ENCODE results near the gene SIRT4. TPM values are rescaled to one million over a fixed set of nuclear protein-coding genes. Genes with fewer than 3 reads are reported as not detected.

The SIRT4 gene
- total RNA-seq, 1 experiment from 2014 or later, result 2.8 TPM

DNA sequence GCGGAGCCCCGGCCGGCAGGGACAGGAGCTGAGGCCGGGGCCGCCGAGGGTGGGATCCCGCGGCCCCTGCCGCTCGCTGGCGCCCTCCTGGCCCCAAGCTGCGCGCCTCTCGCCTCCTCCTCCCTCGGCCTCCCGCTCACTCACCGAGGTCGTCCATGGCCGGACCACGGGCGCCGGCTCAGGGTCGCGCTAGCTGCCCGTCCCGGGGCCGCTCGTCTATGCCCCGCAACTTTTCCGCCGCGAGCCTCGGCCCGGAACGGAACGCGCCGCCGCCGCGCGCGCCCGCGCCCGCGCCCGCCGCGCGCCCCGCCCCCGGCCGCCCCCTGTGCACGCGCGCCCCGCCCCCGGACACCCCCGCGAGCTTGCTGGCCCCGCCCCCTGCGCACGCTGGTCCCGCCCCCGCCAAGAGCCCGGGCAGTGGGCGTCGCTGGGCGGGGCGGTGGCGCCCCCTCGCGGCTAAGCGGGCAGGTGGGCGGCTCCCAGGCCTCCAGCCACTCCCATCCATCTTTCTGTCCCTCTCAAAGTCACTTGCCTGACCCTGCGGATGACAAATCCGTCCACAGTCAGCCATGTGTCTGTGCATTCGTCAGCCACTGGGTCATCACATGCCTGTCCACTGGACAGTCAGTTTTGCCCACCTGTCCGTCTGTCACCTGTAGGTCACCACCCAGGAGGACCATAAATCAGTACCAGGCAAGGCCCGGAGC is 36.5 kb upstream of the SIRT4 start, which contains the start of gene PXN (continued):
- TF ChIP-seq ATF3 (CRISPR knock-in tag; conservative IDR thresholded peaks at IDR 0.05) (no peak), IRF2 (CRISPR knock-in tag; IDR thresholded peaks at IDR 0.05; ENCODE audit: borderline replicate concordance, low read depth) (no peak), FOXP1 (CRISPR knock-in tag; IDR thresholded peaks at IDR 0.05; ENCODE audit: borderline replicate concordance) (peak; percentile 35; the same call in 1 of the 2 replicates)
- TF ChIP-seq, protein P1, sequence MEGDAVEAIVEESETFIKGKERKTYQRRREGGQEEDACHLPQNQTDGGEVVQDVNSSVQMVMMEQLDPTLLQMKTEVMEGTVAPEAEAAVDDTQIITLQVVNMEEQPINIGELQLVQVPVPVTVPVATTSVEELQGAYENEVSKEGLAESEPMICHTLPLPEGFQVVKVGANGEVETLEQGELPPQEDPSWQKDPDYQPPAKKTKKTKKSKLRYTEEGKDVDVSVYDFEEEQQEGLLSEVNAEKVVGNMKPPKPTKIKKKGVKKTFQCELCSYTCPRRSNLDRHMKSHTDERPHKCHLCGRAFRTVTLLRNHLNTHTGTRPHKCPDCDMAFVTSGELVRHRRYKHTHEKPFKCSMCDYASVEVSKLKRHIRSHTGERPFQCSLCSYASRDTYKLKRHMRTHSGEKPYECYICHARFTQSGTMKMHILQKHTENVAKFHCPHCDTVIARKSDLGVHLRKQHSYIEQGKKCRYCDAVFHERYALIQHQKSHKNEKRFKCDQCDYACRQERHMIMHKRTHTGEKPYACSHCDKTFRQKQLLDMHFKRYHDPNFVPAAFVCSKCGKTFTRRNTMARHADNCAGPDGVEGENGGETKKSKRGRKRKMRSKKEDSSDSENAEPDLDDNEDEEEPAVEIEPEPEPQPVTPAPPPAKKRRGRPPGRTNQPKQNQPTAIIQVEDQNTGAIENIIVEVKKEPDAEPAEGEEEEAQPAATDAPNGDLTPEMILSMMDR (IDR thresholded peaks at IDR 0.05), result peak; percentile 78

GRCh38 chr12:120266180-120266870 is 35.8 kb upstream of the SIRT4 start:
- Mint-ChIP-seq H3K27ac (peak overlapping the region; percentile 85; the same call in 1 of the 2 replicates), H3K9me3 (no peaks in the 10 kb centered on the region), H3K4me1 (peaks cover 49% of the 10 kb centered on the region), H3K27me3 (ENCODE audit: low read depth) (no peaks in the 10 kb centered on the region), H3K4me3 (peak overlapping the region; percentile 75), H3K36me3 (no peaks in the 10 kb centered on the region)
- ChIA-PET CTCF (interaction anchor here (0.9 to 22.1 kb wide), 13 partner anchors 12 to 380 kb away, joined by 3 to 717 read pairs (median 9); partner anchors contain the start of genes RNU4-2, RPLP0 and SIRT4), POLR2A (interaction anchor here (1.0 to 12.0 kb wide), 6 partner anchors 9 to 65 kb away, joined by 3 to 198 read pairs (median 12); partner anchors contain the start of genes RNU4-1, RNU4-2 and RPLP0)
- ATAC-seq (no peak), DNase-seq (ENCODE audit: low spot score) (no peak)
- TF ChIP-seq GTF2I (CRISPR knock-in tag; conservative IDR thresholded peaks at IDR 0.05), result no peak

- TF ChIP-seq, protein P2, sequence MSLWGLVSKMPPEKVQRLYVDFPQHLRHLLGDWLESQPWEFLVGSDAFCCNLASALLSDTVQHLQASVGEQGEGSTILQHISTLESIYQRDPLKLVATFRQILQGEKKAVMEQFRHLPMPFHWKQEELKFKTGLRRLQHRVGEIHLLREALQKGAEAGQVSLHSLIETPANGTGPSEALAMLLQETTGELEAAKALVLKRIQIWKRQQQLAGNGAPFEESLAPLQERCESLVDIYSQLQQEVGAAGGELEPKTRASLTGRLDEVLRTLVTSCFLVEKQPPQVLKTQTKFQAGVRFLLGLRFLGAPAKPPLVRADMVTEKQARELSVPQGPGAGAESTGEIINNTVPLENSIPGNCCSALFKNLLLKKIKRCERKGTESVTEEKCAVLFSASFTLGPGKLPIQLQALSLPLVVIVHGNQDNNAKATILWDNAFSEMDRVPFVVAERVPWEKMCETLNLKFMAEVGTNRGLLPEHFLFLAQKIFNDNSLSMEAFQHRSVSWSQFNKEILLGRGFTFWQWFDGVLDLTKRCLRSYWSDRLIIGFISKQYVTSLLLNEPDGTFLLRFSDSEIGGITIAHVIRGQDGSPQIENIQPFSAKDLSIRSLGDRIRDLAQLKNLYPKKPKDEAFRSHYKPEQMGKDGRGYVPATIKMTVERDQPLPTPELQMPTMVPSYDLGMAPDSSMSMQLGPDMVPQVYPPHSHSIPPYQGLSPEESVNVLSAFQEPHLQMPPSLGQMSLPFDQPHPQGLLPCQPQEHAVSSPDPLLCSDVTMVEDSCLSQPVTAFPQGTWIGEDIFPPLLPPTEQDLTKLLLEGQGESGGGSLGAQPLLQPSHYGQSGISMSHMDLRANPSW (CRISPR knock-in tag; conservative IDR thresholded peaks at IDR 0.05; ENCODE audit: low read depth), result no peak
- no peak for TF ChIP-seq HMGXB4 (CRISPR knock-in tag; IDR thresholded peaks at IDR 0.05)
- CTCF ChIA-PET, result interaction anchor here (1.4 to 22.1 kb wide), 6 partner anchors 13 to 66 kb away, joined by 7 to 717 read pairs (median 80); partner anchors contain the start of genes RNU4-2, RPLP0 and SIRT4
- POLR2A ChIA-PET, result interaction anchor here (0.6 to 12.0 kb wide), 4 partner anchors 24 to 67 kb away, joined by 3 to 198 read pairs (median 20); partner anchors contain the start of genes RNU4-1, RNU4-2 and RPLP0
- H3K36me3 Mint-ChIP-seq, result no peaks in the 10 kb centered on the region
- H3K9me3 Mint-ChIP-seq, result no peaks in the 10 kb centered on the region
- H3K27ac Mint-ChIP-seq, result peak overlapping the region; percentile 78
- H3K4me3 Mint-ChIP-seq, result no peak overlapping the region
- no peak for DNase-seq (ENCODE audit: low spot score)
- H3K4me1 Mint-ChIP-seq, result peaks cover 41% of the 10 kb centered on the region
- no peak for ATAC-seq
- no peaks in the 10 kb centered on the region for H3K27me3 Mint-ChIP-seq (ENCODE audit: low read depth)
These were observed 34.4 kb upstream of the SIRT4 start for GRCh38 chr12:120267736-120268135.

DNA sequence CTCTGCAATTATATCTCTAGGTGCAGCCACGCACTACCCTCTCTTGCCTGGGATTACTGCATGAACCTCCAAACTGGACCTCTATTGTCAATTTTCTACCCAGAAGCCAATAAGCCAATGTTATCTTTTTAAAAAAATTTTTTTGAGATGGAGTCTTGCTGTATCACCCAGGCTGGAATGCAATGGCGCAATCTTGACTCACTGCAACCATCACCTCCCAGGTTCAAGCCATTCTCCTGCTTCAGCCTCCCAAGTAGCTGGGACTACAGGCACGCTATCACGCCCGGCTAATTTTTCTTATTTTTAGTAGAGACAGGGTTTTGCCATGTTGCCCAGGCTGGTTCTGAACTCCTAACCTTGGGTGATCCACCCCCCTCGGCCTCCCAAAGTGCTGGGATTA is 25.4 kb upstream of the SIRT4 start:
- no peaks in the 10 kb centered on the region; the same call in 1 of the 2 replicates for H3K27me3 Mint-ChIP-seq (ENCODE audit: low read depth)
- peaks cover 9% of the 10 kb centered on the region for H3K9me3 Mint-ChIP-seq
- peaks cover 8% of the 10 kb centered on the region for H3K36me3 Mint-ChIP-seq
- H3K4me1 Mint-ChIP-seq, result no peaks in the 10 kb centered on the region
- no peak overlapping the region for H3K27ac Mint-ChIP-seq
- ChIA-PET POLR2A (no interaction called here), CTCF (no interaction called here)
- ATAC-seq (no peak), DNase-seq (ENCODE audit: low spot score) (no peak)
- H3K4me3 Mint-ChIP-seq, result no peak overlapping the region
- no peak for TF ChIP-seq HMGXB4 (CRISPR knock-in tag; IDR thresholded peaks at IDR 0.05)
- TF ChIP-seq TCF7 (CRISPR knock-in tag; IDR thresholded peaks at IDR 0.05; ENCODE audit: low read depth), result no peak
- no peak for TF ChIP-seq ZNF396 (CRISPR knock-in tag; IDR thresholded peaks at IDR 0.05; ENCODE audit: borderline replicate concordance)
- TF ChIP-seq, protein P3, sequence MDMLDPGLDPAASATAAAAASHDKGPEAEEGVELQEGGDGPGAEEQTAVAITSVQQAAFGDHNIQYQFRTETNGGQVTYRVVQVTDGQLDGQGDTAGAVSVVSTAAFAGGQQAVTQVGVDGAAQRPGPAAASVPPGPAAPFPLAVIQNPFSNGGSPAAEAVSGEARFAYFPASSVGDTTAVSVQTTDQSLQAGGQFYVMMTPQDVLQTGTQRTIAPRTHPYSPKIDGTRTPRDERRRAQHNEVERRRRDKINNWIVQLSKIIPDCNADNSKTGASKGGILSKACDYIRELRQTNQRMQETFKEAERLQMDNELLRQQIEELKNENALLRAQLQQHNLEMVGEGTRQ (CRISPR knock-in tag; IDR thresholded peaks at IDR 0.05), result no peak
- TF ChIP-seq, protein P4, sequence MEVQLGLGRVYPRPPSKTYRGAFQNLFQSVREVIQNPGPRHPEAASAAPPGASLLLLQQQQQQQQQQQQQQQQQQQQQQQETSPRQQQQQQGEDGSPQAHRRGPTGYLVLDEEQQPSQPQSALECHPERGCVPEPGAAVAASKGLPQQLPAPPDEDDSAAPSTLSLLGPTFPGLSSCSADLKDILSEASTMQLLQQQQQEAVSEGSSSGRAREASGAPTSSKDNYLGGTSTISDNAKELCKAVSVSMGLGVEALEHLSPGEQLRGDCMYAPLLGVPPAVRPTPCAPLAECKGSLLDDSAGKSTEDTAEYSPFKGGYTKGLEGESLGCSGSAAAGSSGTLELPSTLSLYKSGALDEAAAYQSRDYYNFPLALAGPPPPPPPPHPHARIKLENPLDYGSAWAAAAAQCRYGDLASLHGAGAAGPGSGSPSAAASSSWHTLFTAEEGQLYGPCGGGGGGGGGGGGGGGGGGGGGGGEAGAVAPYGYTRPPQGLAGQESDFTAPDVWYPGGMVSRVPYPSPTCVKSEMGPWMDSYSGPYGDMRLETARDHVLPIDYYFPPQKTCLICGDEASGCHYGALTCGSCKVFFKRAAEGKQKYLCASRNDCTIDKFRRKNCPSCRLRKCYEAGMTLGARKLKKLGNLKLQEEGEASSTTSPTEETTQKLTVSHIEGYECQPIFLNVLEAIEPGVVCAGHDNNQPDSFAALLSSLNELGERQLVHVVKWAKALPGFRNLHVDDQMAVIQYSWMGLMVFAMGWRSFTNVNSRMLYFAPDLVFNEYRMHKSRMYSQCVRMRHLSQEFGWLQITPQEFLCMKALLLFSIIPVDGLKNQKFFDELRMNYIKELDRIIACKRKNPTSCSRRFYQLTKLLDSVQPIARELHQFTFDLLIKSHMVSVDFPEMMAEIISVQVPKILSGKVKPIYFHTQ (CRISPR knock-in tag; IDR thresholded peaks at IDR 0.05), result no peak
- TF ChIP-seq, protein P5, sequence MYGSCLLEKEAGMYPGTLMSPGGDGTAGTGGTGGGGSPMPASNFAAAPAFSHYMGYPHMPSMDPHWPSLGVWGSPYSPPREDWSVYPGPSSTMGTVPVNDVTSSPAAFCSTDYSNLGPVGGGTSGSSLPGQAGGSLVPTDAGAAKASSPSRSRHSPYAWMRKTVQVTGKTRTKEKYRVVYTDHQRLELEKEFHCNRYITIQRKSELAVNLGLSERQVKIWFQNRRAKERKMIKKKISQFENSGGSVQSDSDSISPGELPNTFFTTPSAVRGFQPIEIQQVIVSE (CRISPR knock-in tag; IDR thresholded peaks at IDR 0.05; ENCODE audit: borderline replicate concordance), result no peak
